GM12892 (cell line): ENCODE measurements around the gene PANK4.
A peak's percentile ranks its signal among the peaks of the same experiment; 100 is the strongest.
"Not testable (repeated sequence)": the region's sequence is repeated elsewhere in the genome, so short reads cannot be mapped to it uniquely, and the experiment has no call there.

ENCODE experiments used
- DNase-seq: peaks from one replicate; pipeline ENCODE4 v3.0.0; 2011; ENCODE audit not compliant: insufficient read length
- FAIRE-seq: peaks from 2 replicates; lab custom pipeline; 2011; peaks lifted over from hg19 to GRCh38; lab: Jason Lieb, UNC
- POLR2A ChIP-seq: IDR thresholded peaks from 2 replicates; pipeline ENCODE4 v1.6.1; 2011; ENCODE audit warnings: low read depth, low read length, control low read depth
- POLR2AphosphoS5 ChIP-seq: IDR thresholded peaks from 2 replicates; pipeline ENCODE4 v1.6.1; 2011; ENCODE audit warnings: low read depth, low read length, control low read depth
- TAF1 ChIP-seq: IDR thresholded peaks from 2 replicates; pipeline ENCODE4 v1.6.1; 2011; ENCODE audit warnings: low read depth, mild to moderate bottlenecking, control low read depth, low read length, borderline replicate concordance

Gene PANK4

DNA sequence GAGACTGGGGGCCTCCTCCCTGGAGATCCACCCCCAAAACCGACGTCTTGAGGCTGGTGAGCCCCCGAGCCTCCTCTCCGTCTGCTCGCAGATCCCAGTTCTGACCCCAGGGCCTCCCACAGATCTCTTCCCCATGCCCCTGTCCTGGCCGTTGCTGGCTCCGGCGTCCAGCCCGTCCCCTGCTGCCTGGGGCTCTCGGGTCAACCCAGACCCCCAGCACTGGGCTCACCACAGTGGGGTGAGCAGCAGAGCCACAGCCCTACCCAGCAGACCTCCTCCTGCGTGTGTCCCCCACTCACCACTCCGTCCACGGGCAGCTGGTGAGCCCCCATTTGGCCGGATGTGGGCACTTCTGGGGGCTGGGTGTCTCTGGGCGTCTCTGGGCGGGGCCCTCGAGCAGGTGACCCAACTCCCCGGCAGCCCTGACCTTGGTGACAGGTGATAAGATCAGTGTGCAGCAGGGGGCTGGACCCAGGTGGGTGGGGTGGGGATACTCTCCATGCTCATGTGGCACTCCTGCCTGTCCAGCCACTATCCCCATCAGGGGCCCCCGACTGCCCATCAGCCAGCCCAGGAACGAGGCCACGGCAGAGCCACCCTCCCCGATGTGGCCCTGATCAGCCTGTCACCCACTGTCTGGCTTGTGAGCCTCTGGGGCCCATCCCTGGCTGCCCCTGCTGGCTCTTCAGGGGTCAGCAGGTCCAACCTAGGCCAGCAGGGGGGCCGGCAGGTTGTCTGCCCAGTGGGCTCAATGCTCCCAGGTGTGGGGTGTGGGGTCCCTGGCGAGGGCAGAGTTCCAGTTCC lies 30.5 kb upstream of the PANK4 start:
- FAIRE-seq (peak; percentile 64), DNase-seq (peak; percentile 72)
- TF ChIP-seq POLR2AphosphoS5 (no peak), TAF1 (no peak; the same call in 1 of the 2 replicates), POLR2A (no peak)

DNA sequence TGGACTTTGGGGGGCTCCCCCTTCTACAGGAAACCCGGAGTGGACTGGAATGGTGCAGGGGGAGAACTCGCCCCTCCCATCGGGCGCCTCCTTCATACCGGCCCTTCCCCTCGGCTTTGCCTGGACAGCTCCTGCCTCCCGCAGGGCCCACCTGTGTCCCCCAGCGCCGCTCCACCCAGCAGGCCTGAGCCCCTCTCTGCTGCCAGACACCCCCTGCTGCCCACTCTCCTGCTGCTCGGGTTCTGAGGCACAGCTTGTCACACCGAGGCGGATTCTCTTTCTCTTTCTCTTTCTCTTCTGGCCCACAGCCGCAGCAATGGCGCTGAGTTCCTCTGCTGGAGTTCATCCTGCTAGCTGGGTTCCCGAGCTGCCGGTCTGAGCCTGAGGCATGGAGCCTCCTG lies 29.9 kb upstream of the PANK4 start, which contains the start of gene TNFRSF14:
TSS of gene TNFRSF14 (plus strand) at position 95 of the 401 bp plus-strand sequence. CDS start at position 389, 294 bp downstream.
- TF ChIP-seq POLR2A (peak; percentile 69; the same call in 1 of the 2 replicates), TAF1 (peak; percentile 74; the same call in 1 of the 2 replicates), POLR2AphosphoS5 (no peak; the same call in 1 of the 2 replicates)
- FAIRE-seq (no peak), DNase-seq (peak; percentile 92)

DNA sequence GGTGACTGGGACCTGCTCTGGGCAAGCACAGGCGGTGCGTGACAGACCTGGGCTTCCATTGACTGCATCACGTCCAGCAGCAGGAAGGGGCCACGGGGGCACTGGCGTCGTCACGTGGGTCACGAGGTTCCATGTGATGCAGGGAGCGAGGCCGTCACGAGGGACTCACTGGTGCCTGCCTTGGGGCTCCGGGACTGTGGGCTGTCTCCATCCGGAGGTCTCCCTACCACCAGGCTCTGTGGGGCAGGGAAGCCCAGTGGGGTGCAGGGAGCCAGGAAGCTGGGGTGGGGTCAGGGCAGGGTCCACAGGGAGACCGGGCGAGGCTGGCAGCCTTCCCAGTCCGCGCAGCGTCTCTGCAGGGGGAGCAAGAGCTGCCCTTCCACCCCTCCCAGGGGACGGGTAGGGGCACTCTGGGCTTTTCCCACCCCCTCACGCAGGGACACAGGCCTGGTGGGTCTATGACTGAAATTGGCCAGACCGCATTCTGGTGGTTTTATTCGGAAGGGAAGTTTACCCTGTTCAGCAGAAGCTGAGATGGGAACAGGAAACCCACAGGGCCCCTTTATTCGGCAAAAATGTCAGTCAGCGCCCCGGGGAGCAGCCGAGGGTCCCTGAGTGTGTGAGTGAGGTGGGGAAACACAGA lies 29.4 kb upstream of the PANK4 start:
- TF ChIP-seq POLR2A (no peak), TAF1 (no peak), POLR2AphosphoS5 (peak; percentile 43)
- FAIRE-seq (peak; percentile 96), DNase-seq (peak; percentile 77)

DNA sequence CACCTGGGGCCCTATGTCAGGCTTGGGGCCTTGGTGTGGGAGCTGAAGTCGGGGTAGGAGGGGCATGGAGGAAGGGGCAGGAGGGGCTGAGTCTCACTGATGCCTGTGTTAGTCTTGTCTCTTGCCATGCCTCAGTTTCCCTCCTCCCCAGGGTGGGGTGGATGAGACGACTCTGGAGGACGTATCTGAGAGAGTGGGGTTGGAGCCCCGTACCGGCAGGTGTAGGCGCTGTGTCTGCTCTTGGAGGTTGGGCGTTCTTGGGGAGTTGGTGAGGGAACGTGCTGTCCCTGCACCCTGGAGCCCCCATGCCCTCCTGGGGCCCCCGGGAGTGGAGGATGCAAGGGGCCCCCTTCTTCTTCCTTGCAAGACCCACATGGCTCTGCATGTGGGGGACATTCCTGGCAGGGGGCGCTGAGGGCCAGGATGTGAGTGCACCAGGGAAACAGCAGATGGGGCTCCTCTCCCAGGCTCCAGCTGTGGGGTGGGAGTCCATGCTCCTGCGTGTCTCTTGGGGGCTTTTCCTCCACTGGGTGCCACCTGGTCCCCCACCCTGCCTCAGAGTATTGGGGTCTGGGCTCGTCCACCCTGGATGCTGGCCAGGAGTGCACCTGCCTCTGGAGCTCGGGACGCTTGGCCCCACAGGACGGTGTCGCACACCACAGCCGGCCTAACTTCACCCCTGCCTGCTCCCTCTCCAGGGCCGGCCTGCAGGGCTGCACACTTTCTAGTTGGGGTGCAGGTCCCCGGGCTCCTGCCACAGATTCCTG lies 28.4 kb upstream of the PANK4 start:
- TF ChIP-seq TAF1 (no peak), POLR2AphosphoS5 (no peak), POLR2A (no peak)
- DNase-seq (peak; percentile 68), FAIRE-seq (peak; percentile 44)

DNA sequence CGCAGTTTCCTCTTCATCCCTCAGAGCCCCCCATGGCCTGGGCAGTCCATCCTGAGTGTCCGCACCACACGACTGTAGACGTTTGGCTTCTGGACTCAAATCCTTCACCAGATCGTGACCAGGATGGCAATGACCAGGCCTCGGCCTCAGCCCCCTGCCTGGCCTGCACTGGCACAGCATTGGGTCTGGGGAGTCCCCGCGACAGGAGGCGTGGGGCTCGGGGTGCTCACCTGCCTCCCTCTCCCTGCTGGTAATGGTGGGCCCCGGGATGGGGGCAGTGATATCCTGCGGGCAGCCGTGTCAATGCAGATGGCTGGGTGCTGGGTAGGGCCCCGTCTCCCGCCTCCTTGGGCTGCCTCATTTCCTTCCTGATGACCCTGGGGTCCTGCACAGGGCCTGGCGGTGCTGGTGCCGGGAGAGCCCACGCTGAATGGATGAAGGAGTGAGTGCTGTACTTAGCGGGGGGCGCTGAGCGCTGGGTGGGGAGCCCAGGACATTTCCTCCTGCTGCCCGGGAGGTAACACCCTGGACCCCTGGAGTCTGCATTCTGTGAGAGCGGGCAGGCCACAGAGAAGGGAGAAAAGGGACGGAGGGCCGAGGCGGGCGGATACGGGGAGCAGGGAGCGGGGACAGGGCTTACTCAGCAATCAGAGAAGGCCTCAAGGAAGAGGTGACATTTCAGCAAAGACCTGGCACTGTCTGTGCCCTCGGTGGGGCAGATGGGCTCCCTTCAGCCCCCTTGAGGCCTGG lies 27.6 kb upstream of the PANK4 start:
- TF ChIP-seq POLR2A: no peak
- no peak for TF ChIP-seq POLR2AphosphoS5
- no peak for TF ChIP-seq TAF1
- FAIRE-seq (no peak), DNase-seq (no peak)

DNA sequence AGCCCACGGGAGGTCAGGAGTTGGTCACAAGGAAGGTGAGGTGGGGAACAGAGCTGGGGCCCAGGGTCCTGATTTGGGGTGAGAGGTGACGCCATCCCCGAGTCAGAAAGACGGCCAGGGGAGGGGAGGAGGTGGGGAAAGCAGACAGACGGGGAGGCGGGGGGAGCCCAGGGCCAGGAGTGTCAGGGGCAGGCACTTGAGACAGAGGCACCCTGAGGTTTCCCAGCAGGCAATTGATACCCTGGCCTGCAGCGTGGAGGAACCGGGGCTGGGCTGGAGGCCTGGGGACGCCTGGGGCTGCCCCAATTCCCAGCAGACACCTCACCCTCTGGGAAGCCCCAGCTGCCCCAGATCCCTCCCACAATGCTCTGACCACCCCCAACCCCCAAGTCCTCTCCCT lies 26.7 kb upstream of the PANK4 start:
- DNase-seq: not testable (repeated sequence)
- FAIRE-seq: peak; percentile 94

DNA sequence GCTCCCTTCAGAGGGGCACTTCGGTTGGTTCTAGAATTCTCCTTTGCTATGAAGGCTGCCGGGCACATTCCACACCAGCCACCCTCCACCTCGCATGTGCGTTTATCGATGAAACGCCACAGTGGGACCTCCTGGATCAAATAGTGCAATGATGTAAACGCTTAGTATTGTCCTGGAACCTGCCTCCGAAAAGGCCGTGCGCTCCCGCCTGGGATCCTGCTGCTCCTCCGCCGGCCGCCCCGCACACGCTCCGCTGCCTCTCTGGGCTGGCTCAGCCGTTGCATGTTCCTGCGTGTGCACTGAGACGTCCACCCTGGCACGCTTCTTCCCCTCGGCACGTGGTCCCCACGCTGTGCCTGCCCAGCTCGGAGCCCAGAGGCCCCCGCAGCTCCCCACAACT lies 25.8 kb upstream of the PANK4 start:
- FAIRE-seq (no peak), DNase-seq (no peak)
- TF ChIP-seq POLR2A: no peak
- TF ChIP-seq POLR2AphosphoS5: no peak

DNA sequence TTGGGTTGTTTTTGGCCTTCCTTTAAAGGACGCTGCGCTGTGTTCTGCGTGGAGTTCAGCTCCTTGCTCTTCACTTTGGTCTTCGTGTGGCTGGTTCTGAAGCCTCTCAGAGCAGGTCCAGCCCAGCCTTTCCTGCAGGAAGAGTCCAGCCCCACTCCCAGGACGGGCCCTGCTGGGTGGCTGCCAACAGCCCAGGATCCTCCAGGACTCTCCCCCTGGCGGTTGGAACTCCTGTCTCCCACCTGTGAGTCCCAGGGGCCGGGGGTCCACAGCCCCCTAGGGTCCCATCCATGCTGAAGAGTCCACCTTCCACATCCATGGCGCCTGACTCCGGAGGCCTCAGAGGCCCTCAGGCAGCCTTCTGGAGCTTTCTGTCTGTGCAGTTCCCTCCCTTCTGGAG lies 25.1 kb upstream of the PANK4 start:
- FAIRE-seq, DNase-seq: not testable (repeated sequence)

DNA sequence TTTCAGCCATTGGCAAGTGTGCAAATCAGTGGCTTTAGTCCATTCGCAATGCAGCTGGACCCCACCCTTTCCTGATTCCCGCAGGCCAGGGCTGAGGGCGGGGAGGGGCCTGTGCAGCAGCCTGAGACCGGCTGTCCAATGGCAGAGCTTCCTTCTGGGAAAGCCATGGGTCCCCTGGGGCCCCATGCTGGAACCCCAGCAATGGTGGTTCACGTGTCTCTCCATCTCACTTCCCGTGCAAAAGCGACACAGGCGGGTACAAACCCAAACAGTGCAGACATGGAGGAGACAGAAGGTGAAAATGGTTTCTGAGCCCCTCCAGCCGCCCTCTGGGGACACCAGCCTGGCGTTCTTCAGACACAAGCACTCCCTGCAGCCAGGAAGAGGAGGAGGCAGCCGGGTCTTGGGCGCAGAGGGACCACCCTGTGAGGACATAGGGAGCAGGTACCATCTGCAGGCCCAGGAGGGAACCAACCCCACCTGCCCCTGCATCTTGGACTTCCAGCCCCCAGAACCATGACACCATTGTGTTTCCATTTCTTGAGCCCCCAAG lies 24.0 kb upstream of the PANK4 start:
- peak; percentile 97 for FAIRE-seq
- not testable (repeated sequence) for DNase-seq

DNA sequence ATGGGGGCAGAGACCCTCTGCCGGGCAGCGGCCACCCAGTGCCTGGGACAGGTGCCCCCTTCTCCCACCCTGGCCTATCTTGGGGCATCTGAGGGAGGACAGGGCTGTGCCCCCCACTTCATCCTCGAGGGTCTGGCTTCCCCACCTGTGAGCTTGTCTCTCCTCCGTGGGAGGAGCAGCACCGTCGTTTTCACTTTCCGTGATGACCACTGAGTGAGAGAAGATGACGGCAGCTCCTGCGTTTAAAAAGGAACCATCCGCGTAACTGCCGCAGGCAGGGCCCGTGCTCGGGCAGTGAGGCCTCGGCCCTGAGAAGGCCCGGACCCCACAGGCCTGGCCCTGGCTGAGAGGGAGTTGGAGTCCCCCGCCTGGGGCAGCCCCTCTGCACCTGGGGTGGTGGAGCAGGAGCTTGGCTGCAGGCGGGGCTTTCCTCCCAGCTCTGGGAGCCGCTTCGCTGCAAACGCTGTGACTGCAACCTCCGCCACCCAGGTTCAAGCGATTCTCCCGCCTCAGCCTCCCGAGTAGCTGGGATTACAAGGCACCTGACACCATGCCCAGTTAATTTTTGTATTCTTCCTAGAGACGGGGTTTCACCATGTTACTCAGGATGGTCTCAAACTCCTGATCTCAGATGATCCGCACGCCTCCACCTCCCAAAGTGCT lies 23.1 kb upstream of the PANK4 start:
- DNase-seq: not testable (repeated sequence)
- FAIRE-seq: peak; percentile 98

DNA sequence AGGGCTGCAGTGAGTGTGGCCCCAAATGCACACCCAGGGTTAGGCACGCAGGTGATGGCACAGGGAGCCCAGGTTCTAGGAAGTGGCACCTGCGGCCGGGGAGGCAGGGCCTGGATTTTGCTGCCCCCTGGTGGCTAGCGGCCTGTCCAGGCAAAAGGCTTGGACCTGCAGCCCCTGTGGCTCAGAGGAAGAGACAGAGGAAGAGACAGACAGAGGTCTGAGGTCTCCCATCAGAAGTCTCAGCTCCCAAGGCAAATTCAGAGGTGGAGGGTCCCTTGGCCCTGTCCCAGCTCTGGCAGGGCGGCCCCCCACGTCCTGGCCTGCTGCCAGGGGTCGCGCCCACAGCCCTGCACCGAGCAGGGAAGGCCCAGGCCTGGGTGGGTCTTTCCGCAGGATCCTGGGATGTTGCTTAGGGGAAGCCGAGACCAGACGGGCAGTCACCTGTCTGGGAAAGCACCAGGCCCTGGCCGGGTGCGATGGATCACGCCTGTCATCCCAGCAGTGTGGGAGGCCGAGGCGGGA lies 21.7 kb upstream of the PANK4 start:
- DNase-seq (peak; percentile 79), FAIRE-seq (no peak)
- TF ChIP-seq POLR2AphosphoS5 (no peak), TAF1 (0 out of 2 replicates have a peak, but pooled peaks have one; percentile 51), POLR2A (no peak)
